ENCODE data around the gene SMYD3.

SMYD3 gene

GRCh38 chr1:245871191-245871590 is 635.9 kb downstream of the SMYD3 start (continued):
- TF ChIP-seq TRIM28 (IDR thresholded peaks at IDR 0.05; ENCODE audit: borderline replicate concordance, low read length) (no peak), ZNF211 (tag by site-specific recombination; IDR thresholded peaks at IDR 0.05; ENCODE audit: low read depth) (no peak)

- CTCF ChIA-PET: no interaction called here
- no peaks in the 10 kb centered on the region for H3K9me3 ChIP-seq (ENCODE audit: control insufficient read depth, insufficient read depth, low read depth, low read length)
- H3K4me1 ChIP-seq (ENCODE audit: control insufficient read depth, insufficient read depth, low read length): no peaks in the 10 kb centered on the region
- TF ChIP-seq ZBTB8A (tag by site-specific recombination; IDR thresholded peaks at IDR 0.05) (no peak), ZFP3 (tag by site-specific recombination; IDR thresholded peaks at IDR 0.05; ENCODE audit: low read depth) (no peak), PRDM1 (tag by site-specific recombination; IDR thresholded peaks at IDR 0.05) (no peak), PRDM10 (tag by site-specific recombination; IDR thresholded peaks at IDR 0.05) (no peak), ZNF140 (tag by site-specific recombination; IDR thresholded peaks at IDR 0.05) (no peak), INSM2 (tag by site-specific recombination; IDR thresholded peaks at IDR 0.05) (no peak), ZNF223 (tag by site-specific recombination; IDR thresholded peaks at IDR 0.05) (no peak), GFI1B (tag by site-specific recombination; IDR thresholded peaks at IDR 0.05) (no peak), ZNF148 (tag by site-specific recombination; IDR thresholded peaks at IDR 0.05; ENCODE audit: borderline replicate concordance) (no peak), ZNF391 (tag by site-specific recombination; IDR thresholded peaks at IDR 0.05; ENCODE audit: borderline replicate concordance, low read depth) (no peak), ZNF266 (tag by site-specific recombination; IDR thresholded peaks at IDR 0.05; ENCODE audit: low read depth) (no peak)
- no peak overlapping the region for H3K27ac ChIP-seq (ENCODE audit: extremely low read depth, low read depth, low read length)
- POLR2A ChIA-PET: no interaction called here
- H3K36me3 ChIP-seq (ENCODE audit: control insufficient read depth in 2 of 2, insufficient read depth in 1 of 2, low read length in 2 of 2): no peaks in the 10 kb centered on the region
- H3K4me3 ChIP-seq (ENCODE audit: low read depth, low read length): no peak overlapping the region
Measured at GRCh38 chr1:245870698-245871097, 636.4 kb downstream of the SMYD3 start.

GRCh38 chr1:245869847-245870246 is 637.2 kb downstream of the SMYD3 start:
- ChIA-PET CTCF (no interaction called here), POLR2A (no interaction called here)
- H3K4me3 ChIP-seq (ENCODE audit: low read depth, low read length): no peak overlapping the region
- H3K9me3 ChIP-seq (ENCODE audit: control insufficient read depth, insufficient read depth, low read depth, low read length): no peaks in the 10 kb centered on the region
- no peaks in the 10 kb centered on the region for H3K4me1 ChIP-seq (ENCODE audit: control insufficient read depth, insufficient read depth, low read length)
- H3K27ac ChIP-seq (ENCODE audit: extremely low read depth, low read depth, low read length): no peak overlapping the region
- H3K36me3 ChIP-seq (ENCODE audit: control insufficient read depth in 2 of 2, insufficient read depth in 1 of 2, low read length in 2 of 2): no peaks in the 10 kb centered on the region
- TF ChIP-seq ELK4 (IDR thresholded peaks at IDR 0.05; ENCODE audit: borderline replicate concordance, low read depth, low read length) (no peak), ZNF580 (tag by site-specific recombination; IDR thresholded peaks at IDR 0.05) (no peak), ZNF473 (tag by site-specific recombination; IDR thresholded peaks at IDR 0.05) (no peak), ZEB2 (tag by site-specific recombination; IDR thresholded peaks at IDR 0.05) (no peak), ZNF561 (tag by site-specific recombination; IDR thresholded peaks at IDR 0.05; ENCODE audit: borderline replicate concordance) (no peak), FEZF1 (tag by site-specific recombination; IDR thresholded peaks at IDR 0.05) (no peak), ZNF423 (tag by site-specific recombination; IDR thresholded peaks at IDR 0.05) (no peak), KLF17 (tag by site-specific recombination; IDR thresholded peaks at IDR 0.05) (no peak), ZNF292 (tag by site-specific recombination; IDR thresholded peaks at IDR 0.05; ENCODE audit: borderline replicate concordance, low read depth) (no peak), ZNF23 (tag by site-specific recombination; IDR thresholded peaks at IDR 0.05; ENCODE audit: borderline replicate concordance) (no peak), ZNF391 (tag by site-specific recombination; IDR thresholded peaks at IDR 0.05; ENCODE audit: borderline replicate concordance, low read depth) (no peak), ZNF768 (tag by site-specific recombination; IDR thresholded peaks at IDR 0.05) (no peak)
